Transverse colon (tissue), 4 donors: Measurements from ENCODE around the gene SHROOM2. TPM values are rescaled to one million over a fixed set of nuclear protein-coding genes. Genes with fewer than 3 reads are reported as not detected.

ENCODE experiments used
- DNase-seq: peaks from one replicate; pipeline ENCODE4 v3.0.0-alpha.2; 2019
- H3K27ac ChIP-seq, 4 donors: fragments of 200-600 bp; sonication (generic); 2 replicates each; pipeline ENCODE4 v1.5.1; 2016 to 2018; ENCODE audit warnings: inconsistent platforms in 4 of 4
- H3K27me3 ChIP-seq: fragments of 200-600 bp; sonication (generic); 2 replicates; pipeline ENCODE4 v1.5.1; 2017; ENCODE audit warnings: inconsistent platforms
- H3K36me3 ChIP-seq, 4 donors: fragments of 200-600 bp; sonication (generic); 2 replicates each; pipeline ENCODE4 v1.5.1; 2017 to 2019; ENCODE audit warnings: inconsistent platforms in 4 of 4
- H3K4me1 ChIP-seq, 4 donors: fragments of 200-600 bp; sonication (generic); 2 replicates each; pipeline ENCODE4 v1.5.1; 2017 to 2020; ENCODE audit warnings: inconsistent platforms in 4 of 4
- H3K4me3 ChIP-seq, 4 donors: fragments of 200-600 bp; sonication (generic); 1 replicate in 1 of 4; 2 replicates in 3 of 4; pipeline versions ENCODE4 v1.5.1 to v1.6.1; 2017 to 2019; ENCODE audit warnings: inconsistent platforms in 4 of 4
- H3K9me3 ChIP-seq, 2 donors: fragments of 200-600 bp; sonication (generic); 2 replicates each; pipeline ENCODE4 v1.5.1; 2017 to 2019; ENCODE audit warnings: inconsistent platforms in 2 of 2
- EP300 ChIP-seq: sonication (generic); formaldehyde crosslinking; IDR thresholded peaks from one replicate; pipeline ENCODE4 v1.6.1; 2017; ENCODE audit warnings: antibody characterized with exemption, low read depth
- POLR2A ChIP-seq: fragments of 450-650 bp; IDR thresholded peaks from one replicate; pipeline ENCODE4 v1.6.1; 2016; ENCODE audit warnings: antibody characterized with exemption, mild to moderate bottlenecking, moderate library complexity
- POLR2AphosphoS5 ChIP-seq, 3 donors: sonication (generic); formaldehyde crosslinking; IDR thresholded peaks; one replicate each; pipeline ENCODE4 v1.6.1; 2016; ENCODE audit warnings: antibody characterized with exemption in 3 of 3
- WGBS, 2 donors: methylation state at CpG; one replicate each; pipeline ENCODE4 v1.1.5; 2018; ENCODE audit warnings: low coverage in 1 of 2; 5-methylcytosine and 5-hydroxymethylcytosine counted together
- in situ Hi-C, 4 donors: fragments of 200-750 bp; cut with MboI; loops; one replicate each; pipeline versions ENCODE4 v1.15.0 to v1.15.1; 2017; ENCODE audit warnings: low sequenced_read_pairs in 3 of 4, low pct_ligation_motif_present in 1 of 4, low pct_unique_long_range_greater_than_20kb in 1 of 4
- intact Hi-C: fragments of 100-400 bp; cut with DNase I; formaldehyde crosslinking; loops from one replicate; pipeline ENCODE4 v1.15.1; 2023; ENCODE audit warnings: low total_unique reads
- total RNA-seq, 4 donors: library from RNA; depleted of rRNA; stranded (reverse); fragments of >200 nt; gene quantifications; one replicate each; pipeline ENCODE4 v1.1.0, GENCODE V29; 2016
- TF ChIP-seq, protein P1 (sequence below), 5 experiments: fragments of 200-600 bp in 3 of 5; fragments of 450-650 bp in 2 of 5; sonication (generic) in 3 of 5; IDR thresholded peaks; 1 replicate in 2 of 5; 2 replicates in 3 of 5; pipeline ENCODE4 v1.5.1; 2016 to 2017; ENCODE audit warnings: antibody characterized with exemption in 5 of 5, inconsistent platforms in 3 of 5, mild to moderate bottlenecking in 2 of 5, moderate library complexity in 1 of 5

SHROOM2 gene, protein sequence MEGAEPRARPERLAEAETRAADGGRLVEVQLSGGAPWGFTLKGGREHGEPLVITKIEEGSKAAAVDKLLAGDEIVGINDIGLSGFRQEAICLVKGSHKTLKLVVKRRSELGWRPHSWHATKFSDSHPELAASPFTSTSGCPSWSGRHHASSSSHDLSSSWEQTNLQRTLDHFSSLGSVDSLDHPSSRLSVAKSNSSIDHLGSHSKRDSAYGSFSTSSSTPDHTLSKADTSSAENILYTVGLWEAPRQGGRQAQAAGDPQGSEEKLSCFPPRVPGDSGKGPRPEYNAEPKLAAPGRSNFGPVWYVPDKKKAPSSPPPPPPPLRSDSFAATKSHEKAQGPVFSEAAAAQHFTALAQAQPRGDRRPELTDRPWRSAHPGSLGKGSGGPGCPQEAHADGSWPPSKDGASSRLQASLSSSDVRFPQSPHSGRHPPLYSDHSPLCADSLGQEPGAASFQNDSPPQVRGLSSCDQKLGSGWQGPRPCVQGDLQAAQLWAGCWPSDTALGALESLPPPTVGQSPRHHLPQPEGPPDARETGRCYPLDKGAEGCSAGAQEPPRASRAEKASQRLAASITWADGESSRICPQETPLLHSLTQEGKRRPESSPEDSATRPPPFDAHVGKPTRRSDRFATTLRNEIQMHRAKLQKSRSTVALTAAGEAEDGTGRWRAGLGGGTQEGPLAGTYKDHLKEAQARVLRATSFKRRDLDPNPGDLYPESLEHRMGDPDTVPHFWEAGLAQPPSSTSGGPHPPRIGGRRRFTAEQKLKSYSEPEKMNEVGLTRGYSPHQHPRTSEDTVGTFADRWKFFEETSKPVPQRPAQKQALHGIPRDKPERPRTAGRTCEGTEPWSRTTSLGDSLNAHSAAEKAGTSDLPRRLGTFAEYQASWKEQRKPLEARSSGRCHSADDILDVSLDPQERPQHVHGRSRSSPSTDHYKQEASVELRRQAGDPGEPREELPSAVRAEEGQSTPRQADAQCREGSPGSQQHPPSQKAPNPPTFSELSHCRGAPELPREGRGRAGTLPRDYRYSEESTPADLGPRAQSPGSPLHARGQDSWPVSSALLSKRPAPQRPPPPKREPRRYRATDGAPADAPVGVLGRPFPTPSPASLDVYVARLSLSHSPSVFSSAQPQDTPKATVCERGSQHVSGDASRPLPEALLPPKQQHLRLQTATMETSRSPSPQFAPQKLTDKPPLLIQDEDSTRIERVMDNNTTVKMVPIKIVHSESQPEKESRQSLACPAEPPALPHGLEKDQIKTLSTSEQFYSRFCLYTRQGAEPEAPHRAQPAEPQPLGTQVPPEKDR (N-terminal part only)
- 10 to 100 TPM in 3 of 4 donors, 1 to 10 TPM in 1; 8.9 to 20.6 (median 11.3) TPM for total RNA-seq

DNA sequence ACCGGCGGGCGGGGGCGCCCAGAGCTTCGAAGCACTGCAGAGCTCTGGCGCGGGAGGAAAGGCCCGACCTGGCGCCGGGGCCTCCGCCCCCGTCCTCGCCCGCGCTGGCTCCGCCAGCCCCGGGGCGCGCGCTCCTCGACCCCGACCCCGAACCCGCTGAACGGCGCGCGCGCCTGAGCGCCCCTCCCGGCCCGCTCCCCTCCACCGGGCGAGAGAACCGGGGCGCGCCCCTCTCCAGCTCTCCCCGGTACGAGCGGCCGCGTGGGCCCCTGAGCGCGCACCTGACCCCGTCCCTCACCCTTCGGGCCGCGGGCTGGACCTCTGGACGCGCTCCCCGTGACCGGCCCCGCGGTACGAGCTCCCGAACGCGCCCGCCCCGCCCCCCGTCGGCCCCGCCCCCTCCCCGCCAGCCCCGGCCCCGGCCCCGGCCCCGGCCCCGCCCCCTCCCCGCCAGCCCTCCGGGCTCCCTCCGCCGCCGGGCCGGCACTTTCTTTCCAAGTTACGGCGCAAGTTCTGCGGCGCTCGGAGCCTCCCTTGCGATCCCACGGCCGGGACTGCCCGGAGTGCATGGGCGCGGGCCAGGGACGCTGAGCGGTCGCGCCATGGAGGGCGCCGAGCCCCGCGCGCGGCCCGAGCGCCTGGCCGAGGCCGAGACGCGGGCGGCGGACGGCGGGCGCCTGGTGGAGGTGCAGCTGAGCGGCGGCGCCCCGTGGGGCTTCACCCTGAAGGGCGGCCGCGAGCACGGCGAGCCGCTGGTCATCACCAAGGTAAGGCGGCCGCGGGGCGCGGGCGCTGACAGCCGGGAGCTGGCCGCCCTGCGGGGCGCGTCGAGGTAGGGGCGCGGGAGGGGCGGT is at the start of gene SHROOM2:
Gene SHROOM2 (plus strand): TSS at position 486 of the 854 bp plus-strand sequence. CDS start 117 bp downstream, at position 603.
- peak within 1 kb of the TSS; percentile 34 to 75 (median 70) for H3K27ac ChIP-seq
- H3K4me1 ChIP-seq = peaks cover 0 to 10% (median 0%) of the 10 kb centered on the region in 4 donors
- no peaks in the 10 kb centered on the region for H3K36me3 ChIP-seq
- intact Hi-C loops = no loop called here
- no peak for TF ChIP-seq POLR2A
- no peak for TF ChIP-seq EP300
- TF ChIP-seq, protein P1, sequence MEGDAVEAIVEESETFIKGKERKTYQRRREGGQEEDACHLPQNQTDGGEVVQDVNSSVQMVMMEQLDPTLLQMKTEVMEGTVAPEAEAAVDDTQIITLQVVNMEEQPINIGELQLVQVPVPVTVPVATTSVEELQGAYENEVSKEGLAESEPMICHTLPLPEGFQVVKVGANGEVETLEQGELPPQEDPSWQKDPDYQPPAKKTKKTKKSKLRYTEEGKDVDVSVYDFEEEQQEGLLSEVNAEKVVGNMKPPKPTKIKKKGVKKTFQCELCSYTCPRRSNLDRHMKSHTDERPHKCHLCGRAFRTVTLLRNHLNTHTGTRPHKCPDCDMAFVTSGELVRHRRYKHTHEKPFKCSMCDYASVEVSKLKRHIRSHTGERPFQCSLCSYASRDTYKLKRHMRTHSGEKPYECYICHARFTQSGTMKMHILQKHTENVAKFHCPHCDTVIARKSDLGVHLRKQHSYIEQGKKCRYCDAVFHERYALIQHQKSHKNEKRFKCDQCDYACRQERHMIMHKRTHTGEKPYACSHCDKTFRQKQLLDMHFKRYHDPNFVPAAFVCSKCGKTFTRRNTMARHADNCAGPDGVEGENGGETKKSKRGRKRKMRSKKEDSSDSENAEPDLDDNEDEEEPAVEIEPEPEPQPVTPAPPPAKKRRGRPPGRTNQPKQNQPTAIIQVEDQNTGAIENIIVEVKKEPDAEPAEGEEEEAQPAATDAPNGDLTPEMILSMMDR (IDR thresholded peaks at IDR 0.05) = no peak
- no peak for TF ChIP-seq POLR2AphosphoS5 (IDR thresholded peaks at IDR 0.05)
- H3K4me3 ChIP-seq = peak within 1 kb of the TSS; percentile 14 to 60 (median 55)
- H3K27me3 ChIP-seq = peaks cover 4% of the 10 kb centered on the region
- no peaks in the 10 kb centered on the region for H3K9me3 ChIP-seq
- DNase-seq = no peak
- in situ Hi-C loops = no loop called here
- WGBS, 2 donors = 28% methylated on average over 74 of the region's 132 CpGs; no CpG with 5 or more reads in 1 of the 2 donors

DNA sequence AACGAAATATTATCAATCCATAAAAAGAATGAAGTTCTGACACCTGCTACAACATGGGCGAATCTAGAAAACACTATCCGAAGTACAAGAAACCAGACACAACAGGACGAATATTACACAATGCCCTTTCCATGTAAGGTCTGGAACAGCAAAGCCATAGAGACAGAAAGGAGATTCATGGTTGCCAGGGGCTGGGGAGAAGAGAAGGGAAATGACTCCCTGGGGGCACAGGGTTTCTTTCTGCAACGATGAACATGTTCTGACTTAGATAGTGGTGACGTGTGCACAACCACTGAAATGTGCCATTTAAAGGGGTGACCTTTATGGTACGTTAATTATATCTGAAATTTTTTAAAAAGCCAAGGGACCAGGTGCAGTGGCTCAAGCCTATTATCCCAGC is 48.9 kb upstream of the SHROOM2 start:
- no peak for DNase-seq
- no peaks in the 10 kb centered on the region for H3K27me3 ChIP-seq
- no peaks in the 10 kb centered on the region for H3K36me3 ChIP-seq
- intact Hi-C loops = no loop called here
- 77% methylated on average over 7 of the region's 7 CpGs; no CpG with 5 or more reads in 1 of the 2 donors for WGBS, 2 donors
- H3K27ac ChIP-seq = no peak overlapping the region
- no peaks in the 10 kb centered on the region for H3K4me1 ChIP-seq
- H3K4me3 ChIP-seq = no peak overlapping the region
- in situ Hi-C loops = no loop called here
- TF ChIP-seq POLR2AphosphoS5 (IDR thresholded peaks at IDR 0.05) (no peak), POLR2A (no peak)
- TF ChIP-seq, protein P1 (IDR thresholded peaks at IDR 0.05) = no peak
- no peaks in the 10 kb centered on the region for H3K9me3 ChIP-seq

DNA sequence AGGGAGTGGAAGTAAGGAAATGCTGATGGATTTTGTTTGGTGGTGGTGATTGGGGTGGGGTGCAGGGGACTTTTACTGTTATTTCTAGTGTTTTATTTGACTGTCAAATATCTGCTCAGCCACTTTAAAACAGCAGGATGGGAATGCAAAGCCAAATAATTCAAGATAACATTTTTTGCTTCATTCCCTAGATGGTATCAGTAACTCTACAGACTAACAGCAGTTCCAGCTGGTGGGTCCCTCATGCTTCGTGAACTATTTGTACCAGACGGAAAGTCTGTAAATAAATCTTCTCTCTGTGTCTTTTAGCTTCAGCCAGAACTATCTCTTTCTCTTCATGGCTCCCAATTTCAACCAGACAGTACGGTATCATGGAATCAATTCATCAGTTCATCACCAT is 48.1 kb upstream of the SHROOM2 start:
- DNase-seq = no peak
- no peaks in the 10 kb centered on the region for H3K36me3 ChIP-seq
- H3K4me3 ChIP-seq = no peak overlapping the region
- intact Hi-C loops = no loop called here
- no peaks in the 10 kb centered on the region for H3K27me3 ChIP-seq
- TF ChIP-seq, protein P1 (IDR thresholded peaks at IDR 0.05) = no peak
- no peak for TF ChIP-seq EP300
- no peak for TF ChIP-seq POLR2AphosphoS5 (IDR thresholded peaks at IDR 0.05)
- no peak for TF ChIP-seq POLR2A
- H3K4me1 ChIP-seq = no peaks in the 10 kb centered on the region
- no peak overlapping the region for H3K27ac ChIP-seq
- H3K9me3 ChIP-seq = no peaks in the 10 kb centered on the region
- WGBS, 2 donors = 74 to 76% methylated on average over 2 to 3 of the region's 3 CpGs
- in situ Hi-C loops = no loop called here
